Measurements from ENCODE around the gene USE1.

GRCh38 chr19:17266589-17266974, 51.4 kb downstream of the USE1 start:
- TF ChIP-seq CTCF (IDR thresholded peaks at IDR 0.05): no peak
- TF ChIP-seq SIN3A (IDR thresholded peaks at IDR 0.05; ENCODE audit: borderline replicate concordance, insufficient read depth, low read depth, low read length): no peak
- no peak for TF ChIP-seq TCF7L2 (IDR thresholded peaks at IDR 0.05; ENCODE audit: low read depth, low read length)

Measured in Panc1 (cell line).